Measurements from ENCODE around the gene TSPEAR.
"Not testable (repeated sequence)": the region's sequence is repeated elsewhere in the genome, so short reads cannot be mapped to it uniquely, and the experiment has no call there.

Gene TSPEAR

GRCh38 chr21:44649521-44650100 is 61.8 kb downstream of the TSPEAR start:
- no peak for ATAC-seq

- ATAC-seq = no peak
These were observed 62.6 kb downstream of the TSPEAR start for GRCh38 chr21:44648557-44649311.

- no peak for ATAC-seq
These were observed 64.2 kb downstream of the TSPEAR start for GRCh38 chr21:44647222-44647552.

- ATAC-seq = not testable (repeated sequence)
These were observed 64.8 kb downstream of the TSPEAR start, which contains the start of gene KRTAP10-11 for GRCh38 chr21:44646366-44647221. KRTAP10-11 (plus strand) TSS chr21:44646414; CDS start chr21:44646459, 45 bp downstream.

GRCh38 chr21:44644878-44645277 is 66.5 kb downstream of the TSPEAR start:
- no peak for ATAC-seq

- ATAC-seq = no peak
These were observed 67.5 kb downstream of the TSPEAR start for GRCh38 chr21:44643741-44644310.

GRCh38 chr21:44640761-44641160 is 70.6 kb downstream of the TSPEAR start:
- ATAC-seq = no peak

GRCh38 chr21:44639331-44639655 is 72.1 kb downstream of the TSPEAR start:
- ATAC-seq = no peak

- not testable (repeated sequence) for ATAC-seq
These were observed 72.7 kb downstream of the TSPEAR start for GRCh38 chr21:44638506-44639330.

GRCh38 chr21:44637851-44638348 is 73.5 kb downstream of the TSPEAR start:
- not testable (repeated sequence) for ATAC-seq

- no peak for ATAC-seq
These were observed 74.1 kb downstream of the TSPEAR start, which contains the start of gene KRTAP10-10 for GRCh38 chr21:44637018-44637850. KRTAP10-10 (plus strand) TSS chr21:44637356; CDS start chr21:44637418, 62 bp downstream.

GRCh38 chr21:44636209-44637017 is 75.0 kb downstream of the TSPEAR start:
- no peak for ATAC-seq

- ATAC-seq = no peak
These were observed 79.3 kb downstream of the TSPEAR start for GRCh38 chr21:44632067-44632466.

- no peak for ATAC-seq
These were observed 80.9 kb downstream of the TSPEAR start for GRCh38 chr21:44630440-44630839.

GRCh38 chr21:44628707-44629391 is 82.5 kb downstream of the TSPEAR start:
- ATAC-seq = no peak

- not testable (repeated sequence) for ATAC-seq
These were observed 83.5 kb downstream of the TSPEAR start for GRCh38 chr21:44627831-44628233.

- ATAC-seq = not testable (repeated sequence)
These were observed 84.1 kb downstream of the TSPEAR start for GRCh38 chr21:44627181-44627822.

- no peak for ATAC-seq
These were observed 84.7 kb downstream of the TSPEAR start, which contains the start of gene KRTAP10-9 for GRCh38 chr21:44626673-44627143. KRTAP10-9 (plus strand) TSS chr21:44627093; CDS start chr21:44627172, 79 bp downstream.

- no peak for ATAC-seq
These were observed 85.1 kb downstream of the TSPEAR start for GRCh38 chr21:44626262-44626661.

Data from activated CD4-positive, CD25-positive, alpha-beta regulatory T cell treated with anti-CD3 and anti-CD28 coated beads, Interleukin-2, amount 50 U/mL, for 24 hours (primary cell).